NCI-H1092 (cell line): Measurements from ENCODE around the gene LYPD6B.

ENCODE experiments used
- DNase-seq: peaks from one replicate; lab custom pipeline; 2025; lab: John Stamatoyannopoulos, UW

Gene LYPD6B

GRCh38 chr2:149038442-149039212 lies at the start of gene LYPD6B:
LYPD6B (plus strand) TSS chr2:149038699; CDS start chr2:149130949, 92,250 bp downstream.
- DNase-seq, result no peak

GRCh38 chr2:148989882-148990493 lies 48.5 kb upstream of the LYPD6B start:
- peak; percentile 23 for DNase-seq

- no peak for DNase-seq
Observed at GRCh38 chr2:148990968-148991367, 47.5 kb upstream of the LYPD6B start.

GRCh38 chr2:148992448-148992847 lies 46.1 kb upstream of the LYPD6B start:
- DNase-seq, result no peak

- DNase-seq, result no peak
Observed at GRCh38 chr2:148993351-148993750, 45.1 kb upstream of the LYPD6B start.

GRCh38 chr2:148994341-148994740 lies 44.2 kb upstream of the LYPD6B start:
- no peak for DNase-seq

GRCh38 chr2:148996805-148997204 lies 41.7 kb upstream of the LYPD6B start:
- no peak for DNase-seq

GRCh38 chr2:148998165-148998830 lies 40.2 kb upstream of the LYPD6B start:
- no peak for DNase-seq

GRCh38 chr2:148998831-148999200 lies 39.7 kb upstream of the LYPD6B start:
- DNase-seq, result no peak

- DNase-seq, result no peak
Observed at GRCh38 chr2:148999451-148999921, 39.0 kb upstream of the LYPD6B start.

- no peak for DNase-seq
Observed at GRCh38 chr2:149000158-149000938, 38.2 kb upstream of the LYPD6B start.

GRCh38 chr2:149001496-149001895 lies 37.0 kb upstream of the LYPD6B start:
- no peak for DNase-seq

GRCh38 chr2:149002378-149002890 lies 36.1 kb upstream of the LYPD6B start:
- DNase-seq, result no peak

GRCh38 chr2:149002891-149003740 lies 35.4 kb upstream of the LYPD6B start:
- no peak for DNase-seq

GRCh38 chr2:149004836-149005235 lies 33.7 kb upstream of the LYPD6B start:
- DNase-seq, result no peak

- no peak for DNase-seq
Observed at GRCh38 chr2:149005471-149006077, 32.9 kb upstream of the LYPD6B start.

GRCh38 chr2:149006883-149007543 lies 31.5 kb upstream of the LYPD6B start:
- DNase-seq, result no peak

GRCh38 chr2:149008381-149008780 lies 30.1 kb upstream of the LYPD6B start:
- DNase-seq, result no peak

- DNase-seq, result no peak
Observed at GRCh38 chr2:149009576-149010461, 28.7 kb upstream of the LYPD6B start.
